ENCODE measurements around the gene LIPC. TPM values are rescaled to one million over a fixed set of nuclear protein-coding genes. Genes with fewer than 3 reads are reported as not detected.

The LIPC gene
- total and polyA plus RNA-seq, 4 donors, result 0.38 to 0.93 (median 0.52) TPM; not detected in 1

DNA sequence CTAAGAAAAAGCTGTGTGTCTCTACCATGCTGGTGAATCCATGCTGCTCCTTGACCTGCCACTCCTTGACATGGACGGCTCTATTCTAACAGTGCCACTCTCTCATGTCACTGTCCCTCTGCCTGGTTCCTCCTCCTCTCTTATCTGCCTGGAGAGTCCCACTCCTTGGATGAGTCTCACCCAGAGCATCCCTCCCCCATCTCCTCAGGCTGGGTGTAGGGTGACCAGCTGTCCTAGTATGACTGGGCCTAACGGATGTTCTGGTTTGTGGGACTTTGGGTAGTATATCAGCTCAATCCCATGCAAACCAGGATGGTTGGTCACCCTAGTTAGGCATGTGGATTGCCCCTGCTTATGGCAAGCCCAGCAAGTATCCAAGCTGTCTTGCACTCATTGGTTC is 54.3 kb downstream of the LIPC start:
- ATAC-seq (ENCODE audit: low FRiP score), result no peak
- no peaks in the 10 kb centered on the region for H3K9me3 ChIP-seq (ENCODE audit: control insufficient read depth, low read length)
- no peaks in the 10 kb centered on the region for H3K36me3 ChIP-seq (ENCODE audit: control insufficient read depth in 1 of 2, insufficient read depth in 2 of 2, low read length in 1 of 2)
- H3K27me3 ChIP-seq (ENCODE audit: control insufficient read depth in 1 of 2, insufficient read depth in 2 of 2, low read length in 1 of 2), result no peaks in the 10 kb centered on the region
- intact Hi-C loops (cut with DNase I), result no loop called here
- no peak for DNase-seq
- H3K4me3 ChIP-seq (ENCODE audit: low read length in 2 of 2), result no peak overlapping the region
- 96 to 100% methylated on average over 2 of the region's 2 CpGs for WGBS, 2 donors
- no peaks in the 10 kb centered on the region for H3K4me1 ChIP-seq (ENCODE audit: control insufficient read depth in 1 of 2, insufficient read depth in 2 of 2, low read length in 2 of 2)
- H3K27ac ChIP-seq (ENCODE audit: low read depth in 1 of 2, low read length in 2 of 2), result no peak overlapping the region

DNA sequence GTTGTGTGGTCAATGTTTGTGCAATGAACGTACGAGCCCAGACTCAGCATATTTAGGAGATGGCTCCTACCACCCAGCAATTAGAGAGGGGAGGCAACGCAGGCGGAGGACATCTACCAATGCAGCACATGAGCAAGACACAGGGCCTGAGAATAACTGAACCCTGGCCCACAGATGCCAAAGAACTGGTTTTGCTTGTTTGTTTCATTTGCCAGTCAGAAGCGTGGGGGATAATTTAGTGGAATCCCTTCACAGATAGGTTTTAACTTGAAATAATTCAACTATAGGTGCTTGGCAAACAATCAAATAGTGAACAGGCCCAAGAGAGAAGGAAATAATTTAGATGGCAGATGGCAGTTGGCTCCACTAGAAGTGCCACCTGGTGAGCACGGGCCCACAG is 54.8 kb downstream of the LIPC start:
- intact Hi-C loops (cut with DNase I), result no loop called here
- no peaks in the 10 kb centered on the region for H3K27me3 ChIP-seq (ENCODE audit: control insufficient read depth in 1 of 2, insufficient read depth in 2 of 2, low read length in 1 of 2)
- no peaks in the 10 kb centered on the region for H3K9me3 ChIP-seq (ENCODE audit: control insufficient read depth, low read length)
- no peak for ATAC-seq (ENCODE audit: low FRiP score)
- no peaks in the 10 kb centered on the region for H3K4me1 ChIP-seq (ENCODE audit: control insufficient read depth in 1 of 2, insufficient read depth in 2 of 2, low read length in 2 of 2)
- no peaks in the 10 kb centered on the region for H3K36me3 ChIP-seq (ENCODE audit: control insufficient read depth in 1 of 2, insufficient read depth in 2 of 2, low read length in 1 of 2)
- DNase-seq, result no peak
- no peak overlapping the region for H3K27ac ChIP-seq (ENCODE audit: low read depth in 1 of 2, low read length in 2 of 2)
- 96 to 99% methylated on average over 6 of the region's 6 CpGs for WGBS, 2 donors
- no peak overlapping the region for H3K4me3 ChIP-seq (ENCODE audit: low read length in 2 of 2)

DNA sequence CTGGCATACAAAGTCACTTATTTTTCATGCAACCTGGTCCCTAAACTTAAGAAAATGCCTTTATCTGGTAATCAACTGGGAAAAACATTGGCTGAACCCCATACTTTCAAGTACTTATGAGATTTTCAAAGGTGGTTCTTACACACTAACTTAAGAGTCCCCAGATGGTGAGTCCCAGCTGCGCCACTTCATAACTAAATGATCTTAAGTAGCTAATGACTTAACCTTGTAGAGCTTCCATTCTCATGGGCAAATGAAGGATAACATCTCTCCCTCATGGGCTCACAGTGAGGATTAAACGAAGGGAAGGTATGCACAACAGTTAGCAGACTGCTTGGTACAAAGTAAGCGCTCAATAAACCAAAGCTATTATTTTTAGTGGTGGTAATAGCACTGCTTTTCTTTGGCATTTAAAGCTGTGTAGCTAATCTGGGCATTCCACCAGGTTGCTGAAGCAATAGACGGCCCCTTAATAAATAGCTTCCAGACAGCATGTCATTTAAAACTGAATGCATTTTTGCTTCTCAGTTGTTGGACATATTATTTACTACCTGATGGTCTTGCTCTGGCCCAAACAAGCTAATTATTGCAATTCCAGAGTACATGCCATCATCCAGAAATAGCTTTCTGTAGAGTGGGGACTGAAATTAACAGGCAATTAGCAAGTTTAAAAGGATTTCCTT is 55.4 kb downstream of the LIPC start:
- no peak overlapping the region for H3K27ac ChIP-seq (ENCODE audit: low read depth in 1 of 2, low read length in 2 of 2)
- H3K27me3 ChIP-seq (ENCODE audit: control insufficient read depth in 1 of 2, insufficient read depth in 2 of 2, low read length in 1 of 2), result no peaks in the 10 kb centered on the region
- intact Hi-C loops (cut with DNase I), result no loop called here
- H3K4me1 ChIP-seq (ENCODE audit: control insufficient read depth in 1 of 2, insufficient read depth in 2 of 2, low read length in 2 of 2), result no peaks in the 10 kb centered on the region
- no peak overlapping the region for H3K4me3 ChIP-seq (ENCODE audit: low read length in 2 of 2)
- ATAC-seq (ENCODE audit: low FRiP score), result no peak
- H3K9me3 ChIP-seq (ENCODE audit: control insufficient read depth, low read length), result no peaks in the 10 kb centered on the region
- 34 to 41% methylated on average over 4 of the region's 4 CpGs for WGBS, 2 donors
- DNase-seq, result no peak
- no peaks in the 10 kb centered on the region for H3K36me3 ChIP-seq (ENCODE audit: control insufficient read depth in 1 of 2, insufficient read depth in 2 of 2, low read length in 1 of 2)

DNA sequence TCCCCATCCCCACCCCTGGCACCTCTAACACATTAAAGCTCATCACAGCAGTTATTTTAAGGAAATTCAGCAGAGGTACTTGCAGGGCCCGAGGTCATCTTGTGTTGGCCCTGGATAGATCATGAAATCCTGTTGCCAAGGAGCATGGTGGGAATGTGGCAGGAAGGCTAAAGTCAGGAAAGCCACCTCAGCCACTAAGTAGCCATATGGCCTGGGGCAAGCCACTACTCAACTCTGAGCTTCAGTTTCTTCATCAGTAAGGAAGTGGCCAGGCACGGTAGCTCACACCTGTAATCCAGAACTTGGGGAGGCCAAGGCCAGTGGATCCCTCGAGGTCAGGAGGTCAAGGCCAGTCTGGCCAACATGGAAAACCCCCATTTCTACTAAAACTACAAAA is 55.9 kb downstream of the LIPC start:
- Histone ChIP-seq H3K27me3 (ENCODE audit: control insufficient read depth in 1 of 2, insufficient read depth in 2 of 2, low read length in 1 of 2) (no peaks in the 10 kb centered on the region), H3K9me3 (ENCODE audit: control insufficient read depth, low read length) (no peaks in the 10 kb centered on the region), H3K4me3 (ENCODE audit: low read length in 2 of 2) (no peak overlapping the region), H3K27ac (ENCODE audit: low read depth in 1 of 2, low read length in 2 of 2) (no peak overlapping the region), H3K36me3 (ENCODE audit: control insufficient read depth in 1 of 2, insufficient read depth in 2 of 2, low read length in 1 of 2) (no peaks in the 10 kb centered on the region), H3K4me1 (ENCODE audit: control insufficient read depth in 1 of 2, insufficient read depth in 2 of 2, low read length in 2 of 2) (no peaks in the 10 kb centered on the region)
- 63 to 66% methylated on average over 3 of the region's 3 CpGs for WGBS, 2 donors
- intact Hi-C loops (cut with DNase I), result no loop called here
- ATAC-seq (ENCODE audit: low FRiP score) (no peak), DNase-seq (no peak)

DNA sequence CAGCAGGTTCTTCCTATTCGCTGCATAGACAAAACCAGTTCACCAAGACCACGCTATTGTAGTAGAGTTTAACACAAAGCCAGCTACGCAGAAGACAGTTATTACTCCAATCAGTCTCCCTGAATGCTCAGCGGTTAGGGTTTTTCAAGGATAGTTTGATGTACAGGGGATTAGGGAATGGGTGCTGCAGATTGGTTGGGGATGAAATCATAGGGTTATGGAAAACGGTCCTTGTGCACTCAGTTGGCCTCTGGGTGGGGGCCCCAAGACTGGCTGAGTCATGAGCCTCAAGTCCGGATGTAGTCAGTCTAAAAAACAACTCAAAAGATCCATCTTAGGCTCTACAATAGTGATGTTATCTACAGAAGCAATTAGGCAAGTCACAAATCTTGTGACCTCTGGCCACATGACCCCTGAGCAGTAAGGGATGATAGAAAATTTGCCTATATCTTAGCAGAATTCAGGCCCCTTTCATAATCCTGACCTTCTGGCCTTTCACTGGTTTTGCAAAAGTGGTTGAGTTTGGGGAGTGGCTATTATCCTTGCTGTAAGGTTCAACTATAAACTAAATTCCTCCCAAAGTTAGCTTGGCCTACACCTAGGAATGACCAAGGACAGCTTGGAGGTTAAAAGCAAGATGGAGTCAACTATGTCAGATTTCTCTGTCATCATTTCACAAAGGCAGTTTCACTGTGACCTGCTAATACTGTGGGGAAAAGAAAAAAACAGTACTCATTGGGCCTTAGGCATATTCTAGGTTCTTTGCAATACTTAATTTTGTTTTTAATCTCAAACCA is 57.7 kb downstream of the LIPC start:
- Histone ChIP-seq H3K36me3 (ENCODE audit: control insufficient read depth in 1 of 2, insufficient read depth in 2 of 2, low read length in 1 of 2) (no peaks in the 10 kb centered on the region), H3K27ac (ENCODE audit: low read depth in 1 of 2, low read length in 2 of 2) (no peak overlapping the region), H3K9me3 (ENCODE audit: control insufficient read depth, low read length) (no peaks in the 10 kb centered on the region), H3K4me1 (ENCODE audit: control insufficient read depth in 1 of 2, insufficient read depth in 2 of 2, low read length in 2 of 2) (no peaks in the 10 kb centered on the region), H3K4me3 (ENCODE audit: low read length in 2 of 2) (no peak overlapping the region), H3K27me3 (ENCODE audit: control insufficient read depth in 1 of 2, insufficient read depth in 2 of 2, low read length in 1 of 2) (no peaks in the 10 kb centered on the region)
- ATAC-seq (ENCODE audit: low FRiP score) (no peak), DNase-seq (no peak)
- intact Hi-C loops (cut with DNase I), result loop anchor here in 1 of 2 donors (5.0 kb wide), 1 partner anchor 38 kb away; no protein-coding TSS in a partner anchor
- 95 to 99% methylated on average over 6 of the region's 6 CpGs for WGBS, 2 donors

DNA sequence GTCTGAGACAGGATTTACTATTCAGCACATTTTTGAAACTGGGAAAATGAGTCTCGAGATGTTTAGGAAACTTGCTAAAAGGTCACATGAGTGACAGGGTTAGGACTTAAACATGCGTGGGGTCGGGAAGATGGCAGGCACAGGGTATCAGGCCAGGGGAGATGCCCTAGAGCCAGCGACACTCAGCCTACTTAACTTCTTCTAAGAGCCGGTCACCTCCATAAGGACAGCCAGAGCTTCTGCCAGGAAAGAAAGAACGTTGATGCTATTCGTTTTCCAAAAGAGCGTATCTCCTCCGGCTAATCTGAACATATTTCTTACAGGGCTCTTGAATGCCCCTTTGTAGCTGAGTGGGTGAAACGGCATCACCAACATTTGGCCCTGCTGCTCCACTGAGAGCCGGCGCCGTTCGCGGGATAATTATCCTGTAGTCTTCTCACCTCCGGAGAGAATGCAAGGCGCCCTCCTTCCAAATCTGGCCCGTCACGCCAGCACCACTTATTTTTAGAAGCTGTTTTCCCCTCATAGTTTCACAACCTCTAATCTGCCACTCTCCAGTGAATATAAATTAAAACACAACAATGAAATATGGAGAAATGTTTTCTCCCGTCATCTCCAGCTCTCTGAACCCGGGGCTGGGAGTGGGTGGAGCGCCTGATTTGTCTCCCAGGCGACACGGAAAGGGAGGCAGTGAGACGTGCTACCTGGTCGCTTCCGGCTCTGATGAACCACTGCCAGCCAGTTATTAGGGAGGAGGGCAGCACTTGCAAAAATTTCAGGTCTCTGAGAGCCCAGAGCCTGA is 58.5 kb downstream of the LIPC start:
- no peaks in the 10 kb centered on the region for H3K9me3 ChIP-seq (ENCODE audit: control insufficient read depth, low read length)
- peak overlapping the region; percentile 79 to 84 for H3K27ac ChIP-seq (ENCODE audit: low read depth in 1 of 2, low read length in 2 of 2)
- no peak for DNase-seq
- 16 to 30% methylated on average over 27 of the region's 27 CpGs for WGBS, 2 donors
- H3K4me3 ChIP-seq (ENCODE audit: low read length in 2 of 2), result no peak overlapping the region
- no peak for ATAC-seq (ENCODE audit: low FRiP score)
- no peaks in the 10 kb centered on the region for H3K4me1 ChIP-seq (ENCODE audit: control insufficient read depth in 1 of 2, insufficient read depth in 2 of 2, low read length in 2 of 2)
- no peaks in the 10 kb centered on the region for H3K36me3 ChIP-seq (ENCODE audit: control insufficient read depth in 1 of 2, insufficient read depth in 2 of 2, low read length in 1 of 2)
- no peaks in the 10 kb centered on the region for H3K27me3 ChIP-seq (ENCODE audit: control insufficient read depth in 1 of 2, insufficient read depth in 2 of 2, low read length in 1 of 2)
- intact Hi-C loops (cut with DNase I), result loop anchor here in 1 of 2 donors (5.0 kb wide), 1 partner anchor 37 kb away; no protein-coding TSS in a partner anchor

DNA sequence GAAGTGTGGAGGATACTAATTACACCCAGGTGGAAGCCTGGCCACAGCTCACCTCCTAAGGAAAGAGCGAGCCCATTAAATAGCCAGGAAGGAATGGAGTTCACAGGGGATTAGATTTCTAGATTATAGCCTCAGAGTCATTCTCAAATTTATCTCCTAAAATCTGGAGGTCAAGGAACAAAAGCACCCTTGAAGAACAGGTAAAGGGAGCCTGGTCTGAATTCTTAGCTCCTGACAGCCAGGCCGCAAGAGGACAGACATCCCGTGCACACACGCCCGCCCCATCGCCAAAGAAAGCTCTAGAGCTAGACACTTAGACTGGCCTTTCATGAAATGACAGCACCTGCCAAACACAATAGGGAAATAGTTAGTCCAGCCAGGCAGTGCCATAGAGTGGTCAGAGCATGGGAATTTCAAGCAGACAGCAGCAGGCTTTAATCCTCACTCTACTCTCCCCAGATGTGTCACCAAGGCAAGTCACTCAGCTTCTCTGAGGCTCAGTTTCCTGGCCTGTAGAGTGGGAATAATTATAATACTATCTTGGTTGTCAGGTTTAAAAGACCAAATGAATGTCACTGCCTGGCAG is 59.2 kb downstream of the LIPC start:
- H3K27me3 ChIP-seq (ENCODE audit: control insufficient read depth in 1 of 2, insufficient read depth in 2 of 2, low read length in 1 of 2), result no peaks in the 10 kb centered on the region
- no peaks in the 10 kb centered on the region for H3K4me1 ChIP-seq (ENCODE audit: control insufficient read depth in 1 of 2, insufficient read depth in 2 of 2, low read length in 2 of 2)
- intact Hi-C loops (cut with DNase I), result loop anchor here in 1 of 2 donors (1.0 to 5.0 kb wide), 2 partner anchors 36 to 56 kb away; no protein-coding TSS in a partner anchor
- ATAC-seq (ENCODE audit: low FRiP score), result peak; percentile 70
- no peak overlapping the region for H3K4me3 ChIP-seq (ENCODE audit: low read length in 2 of 2)
- no peaks in the 10 kb centered on the region for H3K9me3 ChIP-seq (ENCODE audit: control insufficient read depth, low read length)
- no peaks in the 10 kb centered on the region for H3K36me3 ChIP-seq (ENCODE audit: control insufficient read depth in 1 of 2, insufficient read depth in 2 of 2, low read length in 1 of 2)
- DNase-seq, result peak in 1 of 2 donors; percentile 66
- WGBS, 2 donors, result 13 to 18% methylated on average over 6 of the region's 6 CpGs
- H3K27ac ChIP-seq (ENCODE audit: low read depth in 1 of 2, low read length in 2 of 2), result peak overlapping the region; percentile 77 to 79

DNA sequence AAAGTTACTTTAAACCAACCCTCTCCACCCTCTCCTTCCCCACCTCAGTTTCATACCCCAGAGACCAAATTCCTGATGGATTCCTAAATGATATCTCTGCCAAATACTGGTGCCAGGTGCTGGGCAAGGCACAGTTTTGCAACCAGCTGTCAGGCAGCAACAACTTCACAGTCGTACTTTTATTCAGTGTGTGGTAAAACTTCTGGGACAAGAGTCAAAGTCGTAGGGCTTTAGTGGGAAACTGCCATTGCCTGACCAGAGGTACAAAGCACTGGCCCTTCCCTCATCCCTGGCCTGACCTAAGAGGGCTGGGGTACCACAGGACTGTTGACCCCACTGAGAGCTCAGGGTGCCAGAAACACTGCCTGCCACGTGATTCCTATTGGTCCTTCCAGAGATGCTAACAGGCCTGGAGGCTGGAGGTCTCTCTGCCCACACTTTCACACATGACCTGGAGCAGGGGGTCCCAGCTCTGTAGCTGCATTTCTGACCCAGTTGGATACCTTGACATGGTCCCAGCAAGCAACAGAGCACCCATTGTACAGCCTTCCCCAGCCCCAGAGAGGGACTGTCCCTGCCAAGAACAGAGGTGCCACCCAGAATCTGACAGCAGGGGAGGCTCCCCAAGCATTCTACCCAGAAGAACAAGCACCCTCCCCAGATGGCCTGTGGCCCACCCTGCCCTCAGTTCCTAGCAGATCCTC is 59.9 kb downstream of the LIPC start:
- H3K27ac ChIP-seq (ENCODE audit: low read depth in 1 of 2, low read length in 2 of 2), result peak overlapping the region in 1 of 2 donors; percentile 93
- 6 to 20% methylated on average over 3 of the region's 3 CpGs for WGBS, 2 donors
- intact Hi-C loops (cut with DNase I), result loop anchor here in 1 of 2 donors (1.0 to 5.0 kb wide), 2 partner anchors 36 to 56 kb away; no protein-coding TSS in a partner anchor
- no peaks in the 10 kb centered on the region for H3K4me1 ChIP-seq (ENCODE audit: control insufficient read depth in 1 of 2, insufficient read depth in 2 of 2, low read length in 2 of 2)
- no peaks in the 10 kb centered on the region for H3K36me3 ChIP-seq (ENCODE audit: control insufficient read depth in 1 of 2, insufficient read depth in 2 of 2, low read length in 1 of 2)
- no peak overlapping the region for H3K4me3 ChIP-seq (ENCODE audit: low read length in 2 of 2)
- no peaks in the 10 kb centered on the region for H3K9me3 ChIP-seq (ENCODE audit: control insufficient read depth, low read length)
- no peak for DNase-seq
- peak; percentile 53 for ATAC-seq (ENCODE audit: low FRiP score)
- H3K27me3 ChIP-seq (ENCODE audit: control insufficient read depth in 1 of 2, insufficient read depth in 2 of 2, low read length in 1 of 2), result no peaks in the 10 kb centered on the region

Data from aorta (tissue), 5 donors.